Measurements from ENCODE around the gene CDCA5.
A peak's percentile ranks its signal among the peaks of the same experiment; 100 is the strongest.
"Not testable (repeated sequence)": the region's sequence is repeated elsewhere in the genome, so short reads cannot be mapped to it uniquely, and the experiment has no call there.

CDCA5 gene

DNA sequence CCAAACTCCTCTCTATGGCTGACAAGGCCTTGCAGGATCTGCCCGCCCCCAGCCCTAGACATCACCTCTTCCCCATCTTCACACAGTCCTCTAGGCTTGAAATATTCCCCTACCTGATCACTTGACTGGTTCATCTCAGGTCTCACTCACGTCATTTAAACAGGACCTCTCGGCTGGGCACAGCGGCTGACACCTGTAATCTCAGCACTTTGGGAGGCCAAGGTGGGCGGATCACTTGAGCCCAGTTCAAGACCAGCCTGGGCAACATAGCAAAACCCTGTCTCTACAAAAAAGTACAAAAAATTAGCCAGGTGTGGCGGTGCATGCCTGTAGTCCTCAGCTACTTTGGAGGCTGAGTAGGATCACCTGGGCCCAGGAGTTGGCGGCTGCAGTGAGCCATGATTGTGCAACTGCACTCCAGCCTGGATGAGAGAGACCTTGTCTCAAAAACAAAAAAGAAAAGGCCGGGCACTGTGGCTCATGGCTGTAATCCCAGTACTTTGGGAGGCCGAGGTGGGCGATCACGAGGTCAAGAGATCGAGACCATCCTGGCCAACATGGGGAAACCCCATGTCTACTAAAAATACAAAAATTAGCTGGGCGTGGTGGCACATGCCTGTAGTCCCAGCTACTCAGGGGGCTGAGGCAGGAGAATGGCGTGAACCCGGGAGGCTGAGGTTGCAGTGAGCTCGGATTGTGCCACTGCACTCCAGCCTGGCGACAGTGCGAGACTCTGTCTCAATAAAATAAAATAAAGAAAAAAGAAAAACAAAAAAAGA lies 35.2 kb upstream of the CDCA5 start:
- FAIRE-seq, result not testable (repeated sequence)

DNA sequence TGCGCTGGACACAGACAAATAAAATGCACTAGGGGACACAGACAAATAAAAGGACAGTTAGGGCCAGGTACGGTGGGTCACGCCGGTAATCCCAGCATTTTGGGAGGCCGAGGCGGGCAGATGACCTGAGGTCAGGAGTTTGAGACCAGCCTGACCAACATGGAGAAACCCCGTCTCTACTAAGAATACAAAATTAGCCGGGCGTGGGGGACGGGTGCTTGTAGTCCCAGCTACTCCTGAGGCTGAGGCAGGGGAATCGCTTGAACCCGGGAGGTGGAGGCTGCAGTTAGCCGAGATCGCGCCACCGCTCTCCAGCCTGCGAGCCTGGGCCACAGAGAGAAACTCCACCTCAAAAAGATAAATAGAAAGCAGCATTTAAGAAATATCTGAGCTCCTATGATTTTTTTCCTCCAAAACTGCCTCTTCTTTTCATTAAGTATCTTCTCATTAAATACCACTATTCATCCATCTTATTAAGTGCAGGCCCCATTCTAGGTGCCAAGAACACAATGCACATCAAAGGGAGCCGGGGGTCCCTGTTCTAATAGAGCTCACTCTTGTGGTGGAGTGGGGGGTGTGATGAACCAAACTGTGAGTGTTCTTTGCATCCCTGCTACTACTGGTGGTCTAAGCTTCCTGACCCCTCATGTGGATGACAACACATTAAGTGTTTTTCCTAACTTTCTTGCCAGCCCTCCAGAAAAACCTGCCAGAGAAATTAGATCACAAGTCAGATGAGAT lies 34.4 kb upstream of the CDCA5 start:
- FAIRE-seq, result no peak

GRCh38 chr11:65117206-65118096 lies 33.6 kb upstream of the CDCA5 start, which contains the start of gene ZNHIT2:
ZNHIT2 (minus strand) TSS chr11:65117701; CDS start chr11:65117653, 48 bp downstream.
- peak; percentile 97 for FAIRE-seq

- FAIRE-seq, result no peak
Measured at GRCh38 chr11:65116370-65117205, 32.7 kb upstream of the CDCA5 start.

DNA sequence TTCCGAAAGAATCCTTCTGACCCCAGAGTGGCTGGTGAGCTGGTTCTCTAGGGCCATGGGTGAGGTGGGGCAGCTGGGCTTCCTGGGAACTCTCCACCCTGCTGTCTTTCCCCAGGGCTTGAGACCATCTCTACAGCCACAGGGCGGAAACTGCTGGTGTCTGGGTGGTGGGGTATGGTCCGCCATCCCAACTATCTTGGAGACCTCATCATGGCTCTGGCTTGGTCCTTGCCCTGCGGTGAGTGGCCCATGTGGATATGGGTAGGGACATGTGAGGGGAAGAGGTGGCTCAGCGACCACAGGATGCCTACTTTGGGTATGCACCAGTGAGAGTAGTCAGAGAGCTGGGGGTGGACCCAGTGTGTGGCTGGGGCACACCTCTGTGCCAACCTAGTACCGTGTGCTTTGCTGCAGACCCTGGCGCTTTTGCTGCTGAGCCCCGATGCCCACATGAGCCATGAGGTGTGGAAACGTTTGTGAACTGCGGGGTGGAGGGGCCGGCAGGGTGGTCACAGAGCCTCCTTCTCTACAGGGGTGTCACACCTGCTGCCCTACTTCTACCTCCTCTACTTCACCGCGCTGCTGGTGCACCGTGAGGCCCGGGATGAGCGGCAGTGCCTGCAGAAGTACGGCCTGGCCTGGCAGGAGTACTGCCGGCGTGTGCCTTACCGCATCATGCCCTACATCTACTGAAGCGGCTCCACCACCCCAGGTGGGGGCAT lies 31.7 kb upstream of the CDCA5 start:
- FAIRE-seq, result no peak

DNA sequence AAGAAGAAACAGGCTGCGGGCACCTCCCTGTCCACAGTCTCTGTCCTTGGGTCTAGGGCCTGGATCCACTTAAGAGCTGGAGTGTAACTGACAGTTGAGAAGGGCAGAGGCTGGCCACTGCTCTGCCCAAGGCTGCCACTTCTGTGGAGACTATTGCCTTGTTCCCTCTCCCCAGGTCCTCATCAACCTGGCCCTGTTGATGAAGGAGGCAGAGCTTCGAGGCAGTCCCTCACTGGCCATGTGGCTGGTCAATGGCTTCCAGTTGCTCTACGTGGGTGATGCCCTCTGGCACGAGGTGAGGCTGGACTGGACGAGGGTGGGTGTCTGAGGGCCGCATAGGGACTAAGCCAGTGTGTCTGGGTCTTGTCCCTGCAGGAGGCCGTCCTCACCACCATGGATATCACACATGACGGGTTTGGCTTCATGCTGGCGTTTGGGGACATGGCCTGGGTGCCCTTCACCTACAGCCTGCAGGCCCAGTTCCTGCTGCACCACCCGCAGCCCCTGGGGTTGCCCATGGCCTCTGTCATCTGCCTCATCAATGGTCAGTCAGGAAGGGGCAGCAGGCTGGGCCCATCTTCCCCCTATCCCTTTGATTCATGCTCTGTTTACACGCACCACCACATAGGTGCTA lies 30.8 kb upstream of the CDCA5 start:
- FAIRE-seq, result no peak

GRCh38 chr11:65113839-65114238 lies 30.0 kb upstream of the CDCA5 start:
- no peak for FAIRE-seq

GRCh38 chr11:65113361-65113756 lies 29.5 kb upstream of the CDCA5 start:
- FAIRE-seq, result no peak

- FAIRE-seq, result no peak
Measured at GRCh38 chr11:65112546-65113360, 28.9 kb upstream of the CDCA5 start.

- peak; percentile 74 for FAIRE-seq
Measured at GRCh38 chr11:65111744-65112545, 28.1 kb upstream of the CDCA5 start, which contains the start of gene TM7SF2. TM7SF2 (plus strand) TSS chr11:65111872; CDS start chr11:65112016, 144 bp downstream.

DNA sequence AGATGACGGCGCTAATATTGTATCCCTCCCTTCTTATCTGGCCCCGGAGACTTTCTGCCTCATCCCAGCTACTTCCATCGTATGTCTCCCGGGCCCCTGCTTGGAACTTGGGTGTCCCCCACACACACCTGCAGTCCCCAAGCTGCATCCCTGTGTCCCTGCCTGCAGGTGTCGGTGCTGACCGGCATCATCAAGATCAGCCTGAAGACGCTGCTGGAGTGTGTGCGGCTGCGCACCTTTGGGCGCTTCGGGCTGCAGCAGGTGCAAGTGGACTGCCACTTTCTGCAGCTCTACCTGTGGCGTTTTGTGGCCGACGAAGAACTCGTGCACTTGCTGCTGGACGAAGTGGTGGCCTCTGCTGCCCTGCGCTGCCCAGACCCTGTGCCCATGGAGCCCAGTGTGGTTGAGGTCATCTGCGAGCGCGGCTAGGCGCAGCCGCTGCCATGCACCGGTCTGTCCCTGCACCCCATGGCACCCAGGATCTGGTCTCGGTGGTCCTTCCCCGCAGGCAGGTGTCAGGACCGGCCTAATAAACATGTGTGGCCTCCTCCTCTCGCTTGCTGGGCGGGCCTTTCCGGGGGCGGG lies 27.4 kb upstream of the CDCA5 start:
- no peak for FAIRE-seq

DNA sequence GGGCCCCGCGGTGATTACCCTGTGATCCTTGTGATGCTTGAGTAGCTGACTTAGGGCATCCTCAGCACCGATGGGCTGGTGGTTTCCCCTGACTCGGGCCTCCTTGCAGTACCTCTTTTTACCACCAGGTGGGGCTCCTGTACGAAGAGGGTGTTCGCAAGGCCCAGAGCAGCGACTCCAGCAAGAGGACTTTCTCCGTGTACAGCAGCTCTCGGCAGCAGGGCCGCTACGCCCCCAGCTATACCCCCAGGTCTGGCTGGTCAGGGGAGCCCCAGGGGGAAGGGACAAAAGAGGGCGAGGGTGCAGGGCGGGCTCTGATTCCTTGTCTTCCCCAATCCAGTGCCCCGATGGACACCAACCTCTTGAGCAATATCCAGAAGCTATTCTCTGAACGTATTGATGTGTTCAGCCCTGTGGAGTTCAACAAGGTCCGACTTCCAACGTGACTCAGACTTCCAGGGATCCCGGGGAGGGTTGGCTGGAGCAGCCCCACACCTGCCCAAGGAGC lies 26.6 kb upstream of the CDCA5 start:
- FAIRE-seq, result no peak

DNA sequence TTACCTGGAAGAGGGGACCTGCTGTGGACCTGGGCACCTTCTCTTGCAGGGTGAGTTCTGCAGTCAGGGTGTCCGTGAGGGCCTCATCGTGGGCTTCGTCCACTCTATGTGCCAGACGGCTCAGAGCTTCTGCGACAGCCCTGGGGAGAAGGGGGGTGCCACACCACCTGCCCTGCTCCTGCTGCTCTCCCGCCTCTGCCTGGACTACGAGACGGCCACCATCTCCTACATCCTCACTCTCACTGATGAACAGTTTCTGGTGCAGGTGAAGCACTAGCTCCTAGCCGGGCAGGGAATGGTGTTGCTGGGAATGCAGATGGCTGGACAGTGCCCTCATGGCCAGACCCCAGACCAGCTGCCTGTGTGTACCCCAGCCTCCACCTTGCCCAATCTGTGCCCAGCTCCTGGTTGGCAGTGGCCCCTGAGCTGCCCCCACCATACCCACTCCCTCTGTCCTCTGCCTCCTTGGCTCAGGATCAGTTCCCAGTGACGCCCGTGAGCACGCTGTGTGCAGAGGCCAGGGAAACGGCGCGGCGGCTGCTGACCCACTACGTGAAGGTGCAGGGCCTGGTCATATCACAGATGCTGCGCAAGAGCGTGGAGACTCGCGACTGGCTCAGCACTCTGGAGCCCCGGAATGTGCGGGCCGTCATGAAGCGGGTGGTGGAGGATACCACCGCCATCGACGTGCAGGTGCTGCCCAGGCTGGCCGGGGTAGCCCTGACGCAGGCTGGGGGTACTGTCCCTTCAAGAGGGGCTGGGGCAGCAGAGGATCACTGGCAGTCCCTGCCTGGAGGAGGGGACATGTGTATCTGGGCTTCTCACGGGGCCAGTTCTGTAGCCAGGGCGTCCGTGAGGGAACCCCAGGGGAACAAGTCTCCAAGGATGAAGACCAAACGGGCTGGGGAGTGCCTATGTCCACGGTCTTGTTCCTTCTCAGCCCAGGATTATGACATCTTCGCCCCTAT lies 25.7 kb upstream of the CDCA5 start:
- FAIRE-seq, result no peak

DNA sequence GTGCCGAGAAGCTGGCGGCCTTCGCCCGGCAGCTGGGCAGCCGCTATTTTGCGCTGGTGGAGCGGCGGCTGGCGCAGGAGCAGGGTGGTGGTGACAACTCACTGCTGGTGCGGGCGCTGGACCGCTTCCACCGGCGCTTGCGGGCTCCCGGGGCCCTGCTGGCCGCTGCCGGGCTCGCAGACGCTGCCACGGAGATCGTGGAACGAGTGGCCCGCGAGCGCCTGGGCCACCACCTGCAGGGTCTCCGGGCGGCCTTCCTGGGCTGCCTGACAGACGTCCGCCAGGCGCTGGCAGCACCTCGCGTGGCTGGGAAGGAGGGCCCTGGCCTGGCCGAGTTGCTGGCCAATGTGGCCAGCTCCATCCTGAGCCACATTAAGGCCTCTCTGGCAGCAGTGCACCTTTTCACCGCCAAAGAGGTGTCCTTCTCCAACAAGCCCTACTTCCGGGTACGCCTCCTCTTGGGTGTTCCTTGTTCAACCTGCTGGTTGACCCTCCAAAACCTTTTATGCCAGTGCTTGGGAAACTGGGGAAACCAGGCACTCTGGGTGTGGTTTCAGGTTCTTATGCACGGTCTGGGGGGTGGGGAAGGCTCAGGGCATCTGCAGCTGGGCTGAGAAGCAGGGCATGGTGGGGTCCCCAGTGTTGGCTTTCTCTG lies 24.8 kb upstream of the CDCA5 start:
- FAIRE-seq, result no peak

DNA sequence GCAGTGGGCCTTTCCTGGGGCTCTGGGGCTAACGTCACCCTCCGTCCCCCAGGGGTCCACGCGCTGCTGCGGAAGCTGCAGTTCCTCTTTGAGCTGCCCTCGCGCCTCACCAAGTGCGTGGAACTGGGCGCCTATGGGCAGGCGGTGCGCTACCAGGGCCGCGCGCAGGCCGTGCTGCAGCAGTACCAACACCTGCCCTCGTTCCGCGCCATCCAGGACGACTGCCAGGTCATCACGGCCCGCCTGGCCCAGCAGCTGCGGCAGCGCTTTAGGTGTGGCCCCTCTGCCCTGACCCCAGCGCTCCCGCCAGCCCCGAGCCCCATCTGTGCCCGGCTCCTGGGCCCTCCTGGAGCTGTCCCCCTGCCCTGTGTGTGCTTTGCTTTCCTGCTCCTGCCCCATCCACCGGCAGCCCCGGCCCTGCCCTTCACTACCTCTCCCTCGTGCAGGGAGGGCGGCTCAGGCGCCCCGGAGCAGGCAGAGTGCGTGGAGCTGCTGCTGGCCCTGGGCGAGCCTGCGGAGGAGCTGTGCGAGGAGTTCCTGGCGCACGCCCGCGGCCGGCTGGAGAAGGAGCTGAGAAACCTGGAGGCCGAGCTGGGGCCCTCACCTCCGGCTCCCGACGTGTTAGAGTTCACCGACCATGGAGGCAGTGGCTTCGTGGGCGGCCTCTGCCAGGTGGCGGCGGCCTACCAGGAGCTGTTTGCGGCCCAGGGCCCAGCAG lies 24.1 kb upstream of the CDCA5 start:
- FAIRE-seq, result no peak

DNA sequence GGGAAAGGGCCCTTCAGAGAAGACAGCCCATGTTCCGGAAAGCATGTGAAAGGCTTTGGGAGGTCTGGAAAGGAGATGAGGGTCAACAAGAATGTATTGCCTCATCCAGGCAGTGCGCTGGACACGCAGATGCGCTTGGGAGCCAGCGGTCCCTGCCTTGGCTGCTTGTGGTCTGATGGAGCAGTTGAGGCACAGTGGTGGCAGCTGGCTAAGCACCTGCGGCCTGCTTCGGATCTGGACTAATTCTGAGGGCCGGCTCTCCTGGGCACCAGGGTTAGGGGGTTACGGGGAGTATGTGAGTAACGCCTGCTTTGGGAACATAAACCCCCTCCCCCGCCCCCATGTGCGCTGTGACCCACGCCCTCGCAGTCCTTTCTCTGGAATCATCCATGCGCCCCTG lies 23.2 kb upstream of the CDCA5 start:
- no peak for FAIRE-seq

All from endometrium (tissue), 2 donors.